Glutamatergic neuron (in vitro differentiated cells): ENCODE results near the gene KRTAP5-6. TPM values are rescaled to one million over a fixed set of nuclear protein-coding genes. Genes with fewer than 3 reads are reported as not detected.

ENCODE experiments used
- DNase-seq: peaks from one replicate; pipeline ENCODE4 v3.0.0; 2022
- H3K27ac Mint-ChIP-seq: one replicate; pipeline ENCODE4 v1.8.0; 2020; ENCODE audit warnings: mild to moderate bottlenecking, mixed read lengths, inconsistent platforms; ENCODE audit not compliant: unreplicated experiment
- H3K27me3 Mint-ChIP-seq: one replicate; pipeline ENCODE4 v1.8.0; 2020; ENCODE audit warnings: mild to moderate bottlenecking, moderate library complexity, mixed read lengths, inconsistent platforms; ENCODE audit not compliant: unreplicated experiment
- H3K36me3 Mint-ChIP-seq: one replicate; pipeline ENCODE4 v1.8.0; 2020; ENCODE audit warnings: mild to moderate bottlenecking, mixed read lengths, inconsistent platforms; ENCODE audit not compliant: unreplicated experiment
- H3K4me1 Mint-ChIP-seq: one replicate; pipeline ENCODE4 v1.8.0; 2020; ENCODE audit warnings: mild to moderate bottlenecking, low read depth, mixed read lengths, inconsistent platforms; ENCODE audit not compliant: unreplicated experiment
- H3K4me3 Mint-ChIP-seq: one replicate; pipeline ENCODE4 v1.8.0; 2020; ENCODE audit warnings: mild to moderate bottlenecking, mixed read lengths, inconsistent platforms; ENCODE audit not compliant: unreplicated experiment
- H3K9me3 Mint-ChIP-seq: one replicate; pipeline ENCODE4 v1.8.0; 2020; ENCODE audit warnings: mild to moderate bottlenecking, moderate library complexity, mixed read lengths, inconsistent platforms; ENCODE audit not compliant: unreplicated experiment
- total RNA-seq: library from RNA; stranded (reverse); fragmentation: NEBNext Ultra II Directional; extraction: Animal tissue kit (Norgen Biotek cat#: 25700); gene quantifications from one replicate; pipeline ENCODE4 v1.2.1, GENCODE V29; 2021; ENCODE audit not compliant: unreplicated experiment
- TF ChIP-seq, protein P1 (sequence below): fragments of 200-600 bp; sonication (generic); IDR thresholded peaks from one replicate; pipeline ENCODE4 v1.5.0; 2021; ENCODE audit not compliant: partially characterized antibody, unreplicated experiment

KRTAP5-6 gene
- total RNA-seq, 1 donor from 2014 or later, result not detected

GRCh38 chr11:1739576-1739975, 42.6 kb downstream of the KRTAP5-6 start:
- peaks cover 13% of the 10 kb centered on the region for H3K4me1 Mint-ChIP-seq
- H3K27me3 Mint-ChIP-seq, result peaks cover 16% of the 10 kb centered on the region
- H3K36me3 Mint-ChIP-seq, result peaks cover 41% of the 10 kb centered on the region
- H3K27ac Mint-ChIP-seq, result peak overlapping the region; percentile 20
- TF ChIP-seq, protein P1, sequence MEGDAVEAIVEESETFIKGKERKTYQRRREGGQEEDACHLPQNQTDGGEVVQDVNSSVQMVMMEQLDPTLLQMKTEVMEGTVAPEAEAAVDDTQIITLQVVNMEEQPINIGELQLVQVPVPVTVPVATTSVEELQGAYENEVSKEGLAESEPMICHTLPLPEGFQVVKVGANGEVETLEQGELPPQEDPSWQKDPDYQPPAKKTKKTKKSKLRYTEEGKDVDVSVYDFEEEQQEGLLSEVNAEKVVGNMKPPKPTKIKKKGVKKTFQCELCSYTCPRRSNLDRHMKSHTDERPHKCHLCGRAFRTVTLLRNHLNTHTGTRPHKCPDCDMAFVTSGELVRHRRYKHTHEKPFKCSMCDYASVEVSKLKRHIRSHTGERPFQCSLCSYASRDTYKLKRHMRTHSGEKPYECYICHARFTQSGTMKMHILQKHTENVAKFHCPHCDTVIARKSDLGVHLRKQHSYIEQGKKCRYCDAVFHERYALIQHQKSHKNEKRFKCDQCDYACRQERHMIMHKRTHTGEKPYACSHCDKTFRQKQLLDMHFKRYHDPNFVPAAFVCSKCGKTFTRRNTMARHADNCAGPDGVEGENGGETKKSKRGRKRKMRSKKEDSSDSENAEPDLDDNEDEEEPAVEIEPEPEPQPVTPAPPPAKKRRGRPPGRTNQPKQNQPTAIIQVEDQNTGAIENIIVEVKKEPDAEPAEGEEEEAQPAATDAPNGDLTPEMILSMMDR, result no peak
- DNase-seq, result no peak
- H3K4me3 Mint-ChIP-seq, result no peak overlapping the region
- H3K9me3 Mint-ChIP-seq, result peaks cover 17% of the 10 kb centered on the region

- peaks cover 17% of the 10 kb centered on the region for H3K4me1 Mint-ChIP-seq
- peaks cover 36% of the 10 kb centered on the region for H3K36me3 Mint-ChIP-seq
- DNase-seq, result no peak
- H3K27ac Mint-ChIP-seq, result no peak overlapping the region
- peaks cover 16% of the 10 kb centered on the region for H3K27me3 Mint-ChIP-seq
- peaks cover 21% of the 10 kb centered on the region for H3K9me3 Mint-ChIP-seq
- TF ChIP-seq, protein P1, result no peak
- H3K4me3 Mint-ChIP-seq, result no peak overlapping the region
These were observed 44.0 kb downstream of the KRTAP5-6 start for GRCh38 chr11:1740786-1741530.

DNA sequence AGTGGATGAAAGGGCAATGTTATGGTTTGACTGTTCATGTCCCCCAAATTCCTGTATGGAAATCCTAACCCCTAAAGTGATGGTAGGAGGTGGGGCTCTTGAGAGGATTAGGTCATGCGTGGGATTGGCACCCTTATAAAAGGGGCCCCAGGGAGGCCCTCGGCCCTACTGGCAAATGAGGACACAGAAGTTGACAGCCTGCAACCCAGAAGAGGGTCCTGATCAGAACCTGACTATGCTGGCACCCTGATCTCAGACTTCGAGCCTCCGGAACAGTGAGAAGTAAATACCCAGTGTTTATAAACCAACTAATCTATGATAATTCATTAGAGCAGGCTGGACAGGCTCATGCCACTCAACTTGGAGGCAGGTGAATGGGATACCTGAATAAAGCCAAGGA, 44.7 kb downstream of the KRTAP5-6 start:
- Mint-ChIP-seq H3K27ac (no peak overlapping the region), H3K36me3 (peaks cover 32% of the 10 kb centered on the region), H3K27me3 (peaks cover 18% of the 10 kb centered on the region), H3K9me3 (peaks cover 21% of the 10 kb centered on the region), H3K4me1 (peaks cover 21% of the 10 kb centered on the region), H3K4me3 (no peak overlapping the region)
- no peak for DNase-seq
- TF ChIP-seq, protein P1, result no peak

DNA sequence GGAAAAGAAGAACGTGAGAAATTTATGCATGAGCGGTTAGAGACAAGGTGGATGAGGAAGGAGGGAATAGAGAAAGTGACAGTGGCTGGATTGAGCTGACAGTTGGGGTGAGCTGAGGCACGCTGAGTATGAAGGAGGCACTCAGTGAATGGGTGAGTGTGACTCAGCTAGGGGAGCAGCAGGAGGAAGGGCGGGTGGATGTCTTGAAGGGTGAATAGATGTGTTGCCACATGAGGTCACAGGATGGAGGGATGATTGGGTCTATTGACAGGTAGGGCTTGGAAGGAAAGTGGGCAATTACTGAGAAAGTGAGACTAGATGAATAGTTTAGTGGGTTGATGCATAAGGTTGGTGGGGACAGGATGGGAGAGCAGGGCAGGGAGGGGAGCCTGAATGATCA, 45.4 kb downstream of the KRTAP5-6 start:
- peaks cover 21% of the 10 kb centered on the region for H3K9me3 Mint-ChIP-seq
- H3K4me1 Mint-ChIP-seq, result peaks cover 21% of the 10 kb centered on the region
- TF ChIP-seq, protein P1, result no peak
- no peak for DNase-seq
- H3K27ac Mint-ChIP-seq, result no peak overlapping the region
- H3K27me3 Mint-ChIP-seq, result peaks cover 18% of the 10 kb centered on the region
- H3K36me3 Mint-ChIP-seq, result peaks cover 29% of the 10 kb centered on the region
- H3K4me3 Mint-ChIP-seq, result no peak overlapping the region

DNA sequence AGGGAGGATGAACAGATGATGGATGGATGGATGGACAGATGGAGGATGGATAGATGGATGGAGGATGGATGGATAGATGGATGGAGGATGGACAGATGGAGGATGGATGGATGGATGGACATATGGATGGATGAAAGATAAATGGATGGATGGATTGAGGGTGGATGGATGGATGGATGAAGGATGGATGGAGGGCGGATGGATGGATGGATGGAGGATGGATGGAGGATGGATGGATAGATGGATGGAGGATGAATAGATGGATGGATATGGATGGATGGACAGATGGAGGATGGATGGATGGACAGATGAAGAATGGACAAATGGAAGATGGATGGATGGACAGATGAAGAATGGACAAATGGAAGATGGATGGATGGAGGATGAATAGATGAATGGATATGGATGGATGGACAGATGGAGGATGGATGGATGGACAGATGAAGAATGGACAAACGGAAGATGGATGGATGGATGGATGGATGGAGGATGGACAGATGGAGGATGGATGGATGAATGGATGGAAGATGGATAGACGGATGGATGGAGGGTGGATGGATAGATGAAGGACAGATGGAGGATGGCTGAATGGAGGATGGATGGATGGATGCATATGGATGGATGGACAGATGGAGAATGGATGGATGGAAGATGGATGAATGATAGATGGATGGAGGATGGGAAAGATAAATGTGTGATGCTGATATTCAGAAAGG, 46.0 kb downstream of the KRTAP5-6 start:
- Mint-ChIP-seq H3K9me3 (peaks cover 19% of the 10 kb centered on the region), H3K27ac (no peak overlapping the region), H3K4me3 (no peak overlapping the region), H3K27me3 (peaks cover 16% of the 10 kb centered on the region), H3K4me1 (peaks cover 21% of the 10 kb centered on the region), H3K36me3 (peaks cover 24% of the 10 kb centered on the region)
- TF ChIP-seq, protein P1, result no peak
- no peak for DNase-seq
